Prostate gland (tissue), 2 donors: ENCODE results near the gene HECTD3. TPM values are rescaled to one million over a fixed set of nuclear protein-coding genes. Genes with fewer than 3 reads are reported as not detected.

Experiments used
- DNase-seq: peaks from one replicate; pipeline ENCODE4 v3.0.0-alpha.2; 2019; ENCODE audit warnings: low spot score
- H3K27ac ChIP-seq, 2 donors: fragments of 200-600 bp; sonication (generic); 2 replicates each; pipeline ENCODE4 v1.5.1; 2017 to 2019
- H3K27me3 ChIP-seq: fragments of 200-600 bp; sonication (generic); replicated peaks from 2 replicates; pipeline ENCODE4 v1.5.1; 2019; ENCODE audit not compliant: insufficient read depth
- H3K36me3 ChIP-seq, 2 donors: fragments of 200-600 bp; sonication (generic); 1 replicate in 1 of 2; 2 replicates in 1 of 2; pipeline versions ENCODE4 v1.5.1 to v1.8.1; 2017 to 2019
- H3K4me1 ChIP-seq: fragments of 200-600 bp; sonication (generic); replicated peaks from 2 replicates; pipeline ENCODE4 v1.5.1; 2019
- H3K4me3 ChIP-seq, 2 donors: fragments of 200-600 bp; sonication (generic); 2 replicates each; pipeline ENCODE4 v1.5.1; 2017 to 2019
- H3K9me3 ChIP-seq: fragments of 200-600 bp; sonication (generic); 2 replicates; pipeline ENCODE4 v1.5.1; 2017
- CTCF ChIP-seq, 4 experiments: fragments of 200-600 bp in 2 of 4; fragments of 450-650 bp in 2 of 4; sonication (generic) in 2 of 4; IDR thresholded peaks; 1 replicate in 3 of 4; 2 replicates in 1 of 4; pipeline ENCODE4 v1.5.1; 2016 to 2019; ENCODE audit warnings: antibody characterized with exemption in 4 of 4, mild to moderate bottlenecking in 2 of 4, moderate library complexity in 2 of 4
- POLR2A ChIP-seq: fragments of 450-650 bp; IDR thresholded peaks from one replicate; pipeline ENCODE4 v1.6.1; 2016; ENCODE audit warnings: antibody characterized with exemption, mild to moderate bottlenecking
- POLR2AphosphoS5 ChIP-seq: sonication (generic); formaldehyde crosslinking; IDR thresholded peaks from one replicate; pipeline ENCODE4 v1.6.1; 2017; ENCODE audit warnings: antibody characterized with exemption
- WGBS: methylation state at CpG from one replicate; pipeline ENCODE4 v1.1.5; 2018; 5-methylcytosine and 5-hydroxymethylcytosine counted together
- intact Hi-C: fragments of 100-400 bp; cut with DNase I; formaldehyde crosslinking; loops from one replicate; pipeline ENCODE4 v1.14.2; 2022
- total RNA-seq, 2 donors: library from RNA; depleted of rRNA; stranded (reverse); fragments of >200 nt; gene quantifications; one replicate each; pipeline ENCODE4 v1.1.0, GENCODE V29; 2016

HECTD3 gene
- total RNA-seq, 2 donors from 2014 or later = 26.4 to 60.4 TPM

DNA sequence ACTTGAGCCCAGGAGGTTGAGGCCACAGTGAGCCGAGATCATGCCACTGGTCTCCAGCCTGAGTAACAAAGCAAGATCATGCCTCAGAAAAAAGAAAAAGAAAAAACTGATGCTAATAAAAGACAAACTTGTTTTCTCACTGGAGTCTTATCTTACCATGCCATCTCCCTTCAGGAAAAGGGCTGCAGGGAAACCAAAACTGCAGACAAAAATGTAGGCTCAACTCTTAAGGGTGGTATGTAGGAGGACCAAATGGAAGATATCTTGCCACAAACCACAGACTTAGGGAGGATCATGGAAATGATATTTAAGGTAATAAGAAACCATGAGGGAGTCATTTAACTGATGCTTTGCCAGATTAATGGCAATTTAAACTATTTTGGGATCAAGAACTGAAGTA lies 33.8 kb upstream of the HECTD3 start:
- Histone ChIP-seq H3K4me3 (no peak overlapping the region), H3K4me1 (no peaks in the 10 kb centered on the region), H3K27ac (no peak overlapping the region), H3K9me3 (no peaks in the 10 kb centered on the region), H3K27me3 (no peaks in the 10 kb centered on the region), H3K36me3 (no peaks in the 10 kb centered on the region)
- 89% methylated on average over 1 of the region's 1 CpG for WGBS
- TF ChIP-seq POLR2AphosphoS5 (no peak), CTCF (IDR thresholded peaks at IDR 0.05) (no peak), POLR2A (no peak)
- intact Hi-C loops = no loop called here
- no peak for DNase-seq

GRCh38 chr1:45043094-45043493 lies 32.0 kb upstream of the HECTD3 start:
- no peak for TF ChIP-seq POLR2A
- TF ChIP-seq CTCF (IDR thresholded peaks at IDR 0.05) = no peak
- TF ChIP-seq POLR2AphosphoS5 = no peak
- H3K9me3 ChIP-seq = no peaks in the 10 kb centered on the region
- 85% methylated on average over 5 of the region's 5 CpGs for WGBS
- H3K4me1 ChIP-seq = no peaks in the 10 kb centered on the region
- DNase-seq = no peak
- intact Hi-C loops = no loop called here
- no peaks in the 10 kb centered on the region for H3K36me3 ChIP-seq
- H3K27me3 ChIP-seq = no peaks in the 10 kb centered on the region
- H3K27ac ChIP-seq = no peak overlapping the region
- no peak overlapping the region for H3K4me3 ChIP-seq

GRCh38 chr1:45040297-45040696 lies 29.2 kb upstream of the HECTD3 start:
- Histone ChIP-seq H3K27ac (no peak overlapping the region), H3K36me3 (no peaks in the 10 kb centered on the region), H3K9me3 (no peaks in the 10 kb centered on the region), H3K4me3 (no peak overlapping the region), H3K27me3 (no peaks in the 10 kb centered on the region), H3K4me1 (no peaks in the 10 kb centered on the region)
- 95% methylated on average over 5 of the region's 5 CpGs for WGBS
- TF ChIP-seq POLR2A (no peak), CTCF (IDR thresholded peaks at IDR 0.05) (no peak), POLR2AphosphoS5 (no peak)
- DNase-seq = no peak
- intact Hi-C loops = no loop called here

DNA sequence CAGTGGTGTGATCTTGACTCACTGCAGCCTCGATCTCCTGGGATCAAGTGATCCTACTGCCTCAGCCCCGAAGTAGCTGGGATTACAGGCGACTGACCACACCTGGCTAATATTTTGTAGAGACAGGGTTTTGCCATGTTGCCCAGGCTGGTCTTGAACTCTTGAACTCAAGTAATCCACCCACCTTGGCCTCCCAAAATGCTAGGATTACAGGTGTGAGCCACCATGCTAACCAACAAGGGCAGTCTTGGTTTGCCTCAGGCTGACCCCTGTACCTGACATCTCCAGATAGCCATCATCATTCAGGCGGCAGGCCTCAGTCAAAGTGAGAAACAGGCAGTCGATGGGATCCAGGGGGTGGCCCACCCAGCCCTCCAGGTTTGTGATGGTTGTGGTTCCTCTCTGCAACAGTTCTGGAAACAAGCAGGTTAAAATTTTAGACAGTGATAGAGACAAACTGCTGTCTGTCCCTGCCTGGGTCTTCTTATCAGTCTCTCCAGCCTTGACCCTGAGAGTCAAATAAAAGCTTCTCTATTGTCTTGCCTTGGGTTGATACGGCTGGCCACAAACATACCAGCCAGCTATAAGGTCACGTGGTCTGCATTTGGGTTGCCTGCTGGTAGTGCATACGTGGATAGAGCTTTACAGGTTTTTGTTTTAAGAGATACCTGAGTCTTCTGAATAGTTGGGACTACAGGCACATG lies 27.7 kb upstream of the HECTD3 start:
- 93% methylated on average over 8 of the region's 8 CpGs for WGBS
- intact Hi-C loops = no loop called here
- Histone ChIP-seq H3K4me3 (no peak overlapping the region), H3K36me3 (no peaks in the 10 kb centered on the region), H3K27me3 (no peaks in the 10 kb centered on the region), H3K27ac (no peak overlapping the region), H3K9me3 (no peaks in the 10 kb centered on the region), H3K4me1 (no peaks in the 10 kb centered on the region)
- DNase-seq = no peak
- TF ChIP-seq CTCF (IDR thresholded peaks at IDR 0.05) = no peak
- TF ChIP-seq POLR2A = no peak
- no peak for TF ChIP-seq POLR2AphosphoS5

GRCh38 chr1:45038240-45038639 lies 27.1 kb upstream of the HECTD3 start:
- 99% methylated on average over 2 of the region's 2 CpGs for WGBS
- DNase-seq = no peak
- no peaks in the 10 kb centered on the region for H3K27me3 ChIP-seq
- H3K4me3 ChIP-seq = no peak overlapping the region
- H3K36me3 ChIP-seq = no peaks in the 10 kb centered on the region
- no peak overlapping the region for H3K27ac ChIP-seq
- intact Hi-C loops = no loop called here
- no peak for TF ChIP-seq CTCF (IDR thresholded peaks at IDR 0.05)
- no peak for TF ChIP-seq POLR2A
- no peak for TF ChIP-seq POLR2AphosphoS5
- H3K4me1 ChIP-seq = no peaks in the 10 kb centered on the region
- no peaks in the 10 kb centered on the region for H3K9me3 ChIP-seq
